H1 (cell line): Measurements from ENCODE around the gene COA3. TPM values are rescaled to one million over a fixed set of nuclear protein-coding genes. Genes with fewer than 3 reads are reported as not detected.

ENCODE experiments used
- CTCF ChIA-PET: fragments of 300-600 bp; sonication (Branson Sonifier 250); formaldehyde crosslinking; loops from one replicate; lab custom pipeline; 2021; ENCODE audit not compliant: partially characterized antibody; lab: Charles Lee
- POLR2A ChIA-PET: fragments of 300-600 bp; sonication (Branson Sonifier 250); formaldehyde crosslinking; loops from one replicate; lab custom pipeline; 2021; ENCODE audit warnings: inconsistent platforms; ENCODE audit not compliant: partially characterized antibody; lab: Charles Lee
- DNase-seq, 2 experiments: peaks; one replicate each; pipeline versions ENCODE4 v3.0.0 to v3.0.0-alpha.2; 2010 to 2022; ENCODE audit warnings: low spot score in 2 of 2, low read depth in 1 of 2, mixed read lengths in 1 of 2
- FAIRE-seq: peaks from 2 replicates; lab custom pipeline; 2011; peaks lifted over from hg19 to GRCh38; lab: Jason Lieb, UNC
- H2AFZ ChIP-seq: 2 replicates; pipeline ENCODE4 v1.8.1; 2012; ENCODE audit warnings: low read length, inconsistent platforms
- H2AK5ac ChIP-seq: 2 replicates; pipeline ENCODE4 v1.6.1; 2013; ENCODE audit warnings: low read depth, low read length
- H2BK120ac ChIP-seq: replicated peaks from 2 replicates; pipeline ENCODE3; 2013; ENCODE audit warnings: low read depth, low read length, inconsistent platforms
- H2BK12ac ChIP-seq: 2 replicates; pipeline ENCODE4 v1.6.1; 2013; ENCODE audit warnings: low read depth, low read length
- H2BK15ac ChIP-seq: 2 replicates; pipeline ENCODE4 v1.6.1; 2013; ENCODE audit warnings: low read length
- H2BK20ac ChIP-seq: 2 replicates; pipeline ENCODE4 v1.6.1; 2013; ENCODE audit warnings: low read length
- H2BK5ac ChIP-seq: 2 replicates; pipeline ENCODE4 v1.6.1; 2013; ENCODE audit warnings: low read depth, low read length
- H3K14ac ChIP-seq: 2 replicates; pipeline ENCODE4 v1.6.1; 2013; ENCODE audit warnings: inconsistent platforms; ENCODE audit not compliant: insufficient read length
- H3K18ac ChIP-seq: 2 replicates; pipeline ENCODE4 v1.6.1; 2013; ENCODE audit warnings: low read length; ENCODE audit errors: extremely low read depth
- H3K23ac ChIP-seq: 2 replicates; pipeline ENCODE4 v1.6.1; 2013; ENCODE audit warnings: inconsistent platforms; ENCODE audit not compliant: insufficient read length
- H3K23me2 ChIP-seq: 2 replicates; pipeline ENCODE4 v1.6.1; 2013; ENCODE audit warnings: low read depth, low read length
- H3K27ac ChIP-seq: 2 replicates; pipeline ENCODE4 v1.6.1; 2011; ENCODE audit warnings: low read depth, low read length, inconsistent platforms
- H3K27me3 ChIP-seq, 4 experiments: replicated peaks in 1 of 4; 1 replicate in 1 of 4; 2 replicates in 3 of 4; pipeline versions ENCODE4 v1.6.1 to v1.8.1; 2011 to 2013; ENCODE audit warnings: low read length in 3 of 4, mild to moderate bottlenecking in 3 of 4, inconsistent platforms in 2 of 4, mixed read lengths in 2 of 4, moderate library complexity in 1 of 4; ENCODE audit not compliant: control insufficient read depth in 3 of 4, insufficient read depth in 3 of 4; ENCODE audit errors: extremely low read depth in 1 of 4
- H3K36me3 ChIP-seq, 4 experiments: 2 replicates each; pipeline versions ENCODE4 v1.6.1 to v1.8.1; 2011 to 2013; ENCODE audit warnings: mild to moderate bottlenecking in 4 of 4, low read length in 3 of 4, moderate library complexity in 2 of 4, control low read depth in 1 of 4, inconsistent platforms in 1 of 4; ENCODE audit not compliant: insufficient read depth in 4 of 4, control insufficient read depth in 2 of 4
- H3K4ac ChIP-seq: replicated peaks from 2 replicates; pipeline ENCODE3; 2013; ENCODE audit warnings: low read length, low read depth, mixed read lengths, inconsistent platforms; ENCODE audit not compliant: insufficient read length
- H3K4me1 ChIP-seq, 4 experiments: replicated peaks in 1 of 4; 1 replicate in 1 of 4; 2 replicates in 3 of 4; pipeline versions ENCODE4 v1.6.1 to v1.8.1; 2011 to 2013; ENCODE audit warnings: low read length in 3 of 4, inconsistent platforms in 2 of 4, mixed read lengths in 1 of 4; ENCODE audit not compliant: insufficient read depth in 4 of 4, control insufficient read depth in 3 of 4
- H3K4me2 ChIP-seq, 2 experiments: 2 replicates each; pipeline versions ENCODE4 v1.6.1 to v1.8.1; 2011 to 2013; ENCODE audit warnings: low read depth in 2 of 2, low read length in 2 of 2, control low read depth in 1 of 2, inconsistent platforms in 1 of 2, mild to moderate bottlenecking in 1 of 2; ENCODE audit not compliant: insufficient read depth in 1 of 2
- H3K4me3 ChIP-seq, 4 experiments: fragments of 200-600, 300-600 bp in 1 of 4; sonication (generic), shearing (Covaris generic), sonication (Bioruptor Twin) in 1 of 4; 2 replicates each; pipeline versions ENCODE4 v1.5.1 to v1.8.1; 2011 to 2016; ENCODE audit warnings: low read length in 4 of 4, low read depth in 3 of 4, control low read depth in 2 of 4, inconsistent platforms in 2 of 4, mild to moderate bottlenecking in 2 of 4, mixed read lengths in 1 of 4, moderate library complexity in 1 of 4; ENCODE audit not compliant: insufficient read depth in 2 of 4; ENCODE audit errors: extremely low read depth in 1 of 4
- H3K56ac ChIP-seq: replicated peaks from 2 replicates; pipeline ENCODE3; 2013; ENCODE audit warnings: low read depth, mild to moderate bottlenecking, mixed read lengths, low read length, inconsistent platforms; ENCODE audit not compliant: insufficient read length
- H3K79me1 ChIP-seq: 2 replicates; pipeline ENCODE4 v1.6.1; 2013; ENCODE audit warnings: low read depth, low read length, control low read depth
- H3K79me2 ChIP-seq, 2 experiments: 2 replicates each; pipeline versions ENCODE4 v1.6.1 to v1.8.1; 2012 to 2013; ENCODE audit warnings: low read length in 2 of 2, mild to moderate bottlenecking in 2 of 2, inconsistent platforms in 1 of 2; ENCODE audit not compliant: insufficient read depth in 2 of 2, control insufficient read depth in 1 of 2
- H3K9ac ChIP-seq, 4 experiments: replicated peaks in 1 of 4; 1 replicate in 1 of 4; 2 replicates in 3 of 4; pipeline versions ENCODE4 v1.6.1 to v1.8.1; 2011 to 2013; ENCODE audit warnings: low read depth in 3 of 4, low read length in 3 of 4, control low read depth in 2 of 4, mild to moderate bottlenecking in 2 of 4, moderate library complexity in 2 of 4, inconsistent platforms in 1 of 4; ENCODE audit errors: extremely low read depth in 1 of 4
- H3K9me3 ChIP-seq, 2 experiments: 2 replicates each; pipeline versions ENCODE4 v1.6.1 to v1.8.1; 2012 to 2013; ENCODE audit warnings: mild to moderate bottlenecking in 2 of 2, moderate library complexity in 2 of 2, control low read depth in 1 of 2, inconsistent platforms in 1 of 2, low read depth in 1 of 2, low read length in 1 of 2, mixed read lengths in 1 of 2; ENCODE audit not compliant: insufficient read depth in 2 of 2
- H4K20me1 ChIP-seq, 2 experiments: replicated peaks in 1 of 2; 2 replicates each; pipeline versions ENCODE3 to v1.8.1; 2011 to 2013; ENCODE audit warnings: inconsistent platforms in 2 of 2, low read length in 2 of 2, mild to moderate bottlenecking in 1 of 2; ENCODE audit not compliant: insufficient read depth in 2 of 2, control insufficient read depth in 1 of 2
- H4K5ac ChIP-seq: 2 replicates; pipeline ENCODE4 v1.6.1; 2013; ENCODE audit warnings: low read length, low read depth, mixed read lengths, inconsistent platforms; ENCODE audit not compliant: insufficient read length
- H4K8ac ChIP-seq: 2 replicates; pipeline ENCODE4 v1.8.0; 2013; ENCODE audit warnings: mild to moderate bottlenecking, moderate library complexity, low read length, inconsistent platforms; ENCODE audit not compliant: insufficient read depth; ENCODE audit errors: extremely low read depth
- H4K91ac ChIP-seq: replicated peaks from 2 replicates; pipeline ENCODE3; 2013; ENCODE audit warnings: low read length, mixed read lengths, inconsistent platforms; ENCODE audit not compliant: insufficient read length
- CBX8 ChIP-seq: fragments of 300-800, 300-1000 bp; sonication (generic); IDR thresholded peaks from 2 replicates; pipeline ENCODE4 v1.7.1; 2016; ENCODE audit warnings: low read depth, low read length, borderline replicate concordance
- CEBPB ChIP-seq: IDR thresholded peaks from 2 replicates; pipeline ENCODE4 v1.6.1; 2012; ENCODE audit warnings: low read depth, low read length
- HDAC2 ChIP-seq, 2 experiments: fragments of 300-600 bp in 1 of 2; sonication (generic) in 1 of 2; IDR thresholded peaks; 2 replicates each; pipeline ENCODE4 v1.6.1; 2011 to 2012; ENCODE audit warnings: low read depth in 2 of 2, low read length in 2 of 2, mild to moderate bottlenecking in 2 of 2, moderate library complexity in 2 of 2, borderline replicate concordance in 1 of 2, inconsistent platforms in 1 of 2
- MAFK ChIP-seq: IDR thresholded peaks from 2 replicates; pipeline ENCODE4 v1.6.1; 2012; ENCODE audit warnings: low read depth, mild to moderate bottlenecking, improper control_type of control experiment, low read length
- SAP30 ChIP-seq: fragments of 300-600 bp; sonication (generic); IDR thresholded peaks from 2 replicates; pipeline ENCODE4 v1.7.1; 2012; ENCODE audit warnings: low read length, moderate library complexity, mild to moderate bottlenecking, inconsistent platforms; ENCODE audit not compliant: insufficient read depth, insufficient replicate concordance
- WGBS, 2 experiments: shearing (Covaris generic) in 1 of 2; methylation state at CpG; one replicate each; pipeline versions ENCODE4 v1.1.6 to v1.1.7; 2013 to 2015; ENCODE audit warnings: low lambda C conversion rate in 2 of 2, mixed read lengths in 2 of 2, inconsistent platforms in 1 of 2, low coverage in 1 of 2, missing lambda C conversion rate in 1 of 2; ENCODE audit not compliant: insufficient replicate concordance in 2 of 2, insufficient coverage in 1 of 2, insufficient read length in 1 of 2; ENCODE audit errors: extremely low coverage in 1 of 2, missing lambda C conversion rate in 1 of 2; 5-methylcytosine and 5-hydroxymethylcytosine counted together
- long read RNA-seq, 2 experiments: library from RNA in 1 of 2; library from capped mRNA in 1 of 2; stranded (forward); transcript quantifications; one replicate each; pipeline ENCODE4 v2.0.0, GENCODE V29; 2021; ENCODE audit warnings: inconsistent platforms in 1 of 2
- polyA minus RNA-seq, 3 experiments: library from RNA; depleted of rRNA, polyadenylated mRNA; stranded (reverse); fragments of >200 nt; gene quantifications; 1 replicate in 2 of 3; 2 replicates in 1 of 3; pipeline ENCODE4 v1.2.3, GENCODE V29; 2011
- polyA plus RNA-seq, 7 experiments: library from polyadenylated mRNA; depleted of rRNA in 3 of 7; stranded (reverse) in 5 of 7; unstranded in 2 of 7; fragments of >200 nt in 5 of 7; fragments of 200-250 nt in 2 of 7; gene quantifications; 1 replicate in 5 of 7; 2 replicates in 1 of 7; 4 replicates in 1 of 7; pipeline versions ENCODE4 v1.2.1 to v1.2.3, GENCODE V29; 2011 to 2013; ENCODE audit warnings: missing spikeins in 2 of 7, mixed read lengths in 2 of 7
- total RNA-seq: library from RNA; stranded (reverse); fragmentation: NEBNext Ultra II Directional; extraction: Animal tissue kit (Norgen Biotek cat#: 25700); gene quantifications from 2 replicates; pipeline ENCODE4 v1.2.1, GENCODE V29; 2021

Gene COA3
- total RNA-seq (68.4 and 71.2 TPM in 2 replicates), polyA plus RNA-seq (2011; rRNA removed) (137 and 143 TPM in 2 replicates), polyA minus RNA-seq (2011; rRNA and poly(A)+ RNA removed) (55.0 and 55.5 TPM in 2 replicates)
- polyA plus RNA-seq (2011; cell fraction: cytosol; rRNA removed), result 101 TPM
- polyA plus RNA-seq (2011; cell fraction: nucleus; rRNA removed), result 67.6 TPM
- polyA plus RNA-seq (2012, experiment 1 of 2), result 96.5 to 107 TPM (median 101 TPM) in 4 replicates
- 126 TPM for polyA plus RNA-seq (2012, experiment 2 of 2)
- polyA plus RNA-seq (2013, experiment 1 of 2), result 65.6 TPM
- polyA plus RNA-seq (2013, experiment 2 of 2), result 70.2 TPM
- 24.8 TPM for polyA minus RNA-seq (2011; cell fraction: cytosol; rRNA and poly(A)+ RNA removed)
- polyA minus RNA-seq (2011; cell fraction: nucleus; rRNA and poly(A)+ RNA removed), result 31.7 TPM
- long read RNA-seq, experiment 1, transcript COA3-201 (2 exons, 771 nt), result major isoform, 38 of 38 reads
- long read RNA-seq, experiment 1, partial matches to known transcripts, result 0 of 38 reads
- long read RNA-seq, experiment 1, other reads (novel, unspliced or antisense), result 0 of 38 reads
- long read RNA-seq, experiment 2, transcript COA3-201 (2 exons, 771 nt), result major isoform, 12 of 12 reads
- long read RNA-seq, experiment 2, partial matches to known transcripts, result 0 of 12 reads
- long read RNA-seq, experiment 2, other reads (novel, unspliced or antisense), result 0 of 12 reads

DNA sequence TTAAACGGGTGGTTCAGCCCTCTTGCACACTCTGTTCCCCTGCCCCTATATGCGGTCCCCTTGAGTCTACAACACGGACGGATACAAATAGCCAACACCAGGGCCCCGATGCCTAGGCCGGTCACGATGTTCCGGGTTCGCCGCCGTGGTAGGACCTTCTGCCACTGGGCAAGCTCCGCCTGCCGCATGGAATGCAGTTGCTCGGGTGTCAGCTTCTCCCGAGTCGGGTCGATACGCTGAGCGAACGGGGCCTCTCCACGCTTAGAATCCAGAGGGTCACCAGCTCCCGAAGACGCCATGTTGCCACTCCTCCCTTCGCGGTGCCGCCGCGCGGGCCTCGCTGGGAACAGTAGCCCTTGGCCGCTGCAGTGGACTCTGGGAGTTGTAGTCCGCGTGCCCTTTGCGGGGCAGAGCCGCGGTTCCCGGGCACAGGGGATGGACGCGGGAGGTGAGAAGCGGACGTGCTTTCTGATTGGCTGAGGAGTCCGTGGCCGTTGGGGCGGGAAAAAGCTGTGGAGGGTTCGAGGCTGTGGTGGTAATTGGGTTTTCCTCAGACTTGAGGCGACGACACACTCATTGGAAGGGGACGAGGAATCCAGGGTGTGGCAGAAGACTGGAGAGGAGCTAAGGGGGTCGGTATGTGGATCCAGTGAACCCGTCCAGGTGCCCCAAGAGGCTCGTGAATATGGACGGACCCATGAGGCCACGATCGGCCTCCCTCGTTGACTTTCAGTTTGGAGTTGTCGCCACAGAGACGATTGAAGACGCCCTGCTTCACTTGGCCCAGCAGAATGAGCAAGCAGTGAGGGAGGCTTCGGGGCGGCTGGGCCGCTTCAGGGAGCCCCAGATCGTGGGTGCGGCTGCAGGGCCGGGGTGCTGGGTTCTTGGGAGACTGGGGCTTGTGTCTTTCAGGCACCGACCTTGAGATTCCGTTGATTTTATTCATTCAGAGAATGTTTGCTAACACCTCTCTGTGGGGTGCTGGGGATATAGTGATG lies at the start of gene COA3, which contains the start of gene CNTD1:
Gene COA3 (minus strand): TSS at position 322 of the 998 bp plus-strand sequence. CDS start 23 bp downstream, at position 299.
Gene CNTD1 (plus strand): TSS at position 479 of the 998 bp plus-strand sequence. CDS start 207 bp downstream, at position 686.
- peak within 1 kb of the TSS; percentile 75 for H4K91ac ChIP-seq
- DNase-seq (peak; percentile 56 to 93), FAIRE-seq (no peak)
- H3K27ac ChIP-seq, result peak within 1 kb of the TSS; percentile 67
- H3K14ac ChIP-seq, result no peak within 1 kb of the TSS
- peak within 1 kb of the TSS; percentile 96 for H3K18ac ChIP-seq
- no peak within 1 kb of the TSS for H4K5ac ChIP-seq
- peaks cover 0 to 15% (median 11%) of the 10 kb centered on the region in 4 experiments; a peak in 6 of 7 replicates for H3K27me3 ChIP-seq
- no peaks in the 10 kb centered on the region for H3K36me3 ChIP-seq
- H3K4me1 ChIP-seq, result peaks cover 3 to 5% (median 4%) of the 10 kb centered on the region in 4 experiments; a peak in 6 of 7 replicates
- H3K9me3 ChIP-seq, result peaks cover 5 to 8% of the 10 kb centered on the region in 2 experiments; a peak in 3 of 4 replicates
- no peak within 1 kb of the TSS for H2AK5ac ChIP-seq
- peak within 1 kb of the TSS; percentile 89 for H4K8ac ChIP-seq
- peak within 1 kb of the TSS; percentile 90 to 100 (median 98) for H3K4me3 ChIP-seq
- H2BK20ac ChIP-seq, result no peak within 1 kb of the TSS
- peak within 1 kb of the TSS; percentile 72; the same call in 1 of the 2 replicates for H2BK5ac ChIP-seq
- WGBS, 2 experiments, result 28% methylated on average over 62 of the region's 66 CpGs; no CpG with 5 or more reads in 1 of the 2 experiments
- peaks cover 0 to 6% of the 10 kb centered on the region in 2 experiments; a peak in 2 of 4 replicates for H3K79me2 ChIP-seq
- ChIA-PET POLR2A (interaction anchor here (0.6 to 3.1 kb wide), 13 partner anchors 8 to 1057 kb away, joined by 3 to 17 read pairs (median 3); partner anchors contain the start of genes BECN1, NAGLU, PSMC3IP and WNK4), CTCF (interaction anchor here (0.6 to 2.1 kb wide), 9 partner anchors 18 to 1270 kb away, joined by 3 to 7 read pairs (median 4); partner anchors contain the start of gene WNK4)
- peak within 1 kb of the TSS; percentile 72; the same call in 1 of the 2 replicates for H2AFZ ChIP-seq
- H2BK120ac ChIP-seq, result no peak within 1 kb of the TSS
- H3K23ac ChIP-seq, result no peak within 1 kb of the TSS
- no peak within 1 kb of the TSS for H3K4ac ChIP-seq
- H3K79me1 ChIP-seq, result no peaks in the 10 kb centered on the region; the same call in 1 of the 2 replicates
- H2BK15ac ChIP-seq, result no peak within 1 kb of the TSS
- peak within 1 kb of the TSS; percentile 78 to 93 (median 90) for H3K9ac ChIP-seq
- no peaks in the 10 kb centered on the region for H3K23me2 ChIP-seq
- H3K4me2 ChIP-seq, result peak within 1 kb of the TSS; percentile 85 to 95
- H3K56ac ChIP-seq, result no peak within 1 kb of the TSS
- no peak within 1 kb of the TSS for H2BK12ac ChIP-seq
- peaks cover 0 to 2% of the 10 kb centered on the region in 2 experiments for H4K20me1 ChIP-seq
- TF ChIP-seq CBX8 (no peak), SAP30 (peak; percentile 60), MAFK (no peak), CEBPB (no peak), HDAC2 (IDR thresholded peaks at IDR 0.05; ENCODE audit: borderline replicate concordance in 1 of 2, low read depth in 2 of 2, low read length in 2 of 2) (peak; percentile 33 to 88; a peak in 3 of 4 replicates)
